H1 (cell line): Measurements from ENCODE around the gene S100A12. TPM values are rescaled to one million over a fixed set of nuclear protein-coding genes. Genes with fewer than 3 reads are reported as not detected.

Experiments used
- polyA plus RNA-seq, 7 experiments: library from polyadenylated mRNA; depleted of rRNA in 3 of 7; stranded (reverse) in 5 of 7; unstranded in 2 of 7; fragments of >200 nt in 5 of 7; fragments of 200-250 nt in 2 of 7; gene quantifications; 1 replicate in 5 of 7; 2 replicates in 1 of 7; 4 replicates in 1 of 7; pipeline versions ENCODE4 v1.2.1 to v1.2.3, GENCODE V29; 2011 to 2013; ENCODE audit warnings: missing spikeins in 2 of 7, mixed read lengths in 2 of 7
- total RNA-seq: library from RNA; stranded (reverse); fragmentation: NEBNext Ultra II Directional; extraction: Animal tissue kit (Norgen Biotek cat#: 25700); gene quantifications from 2 replicates; pipeline ENCODE4 v1.2.1, GENCODE V29; 2021
- TF ChIP-seq, protein P1 (sequence below): fragments of 300-600 bp; sonication (generic); IDR thresholded peaks from 2 replicates; pipeline ENCODE4 v1.7.1; 2012; ENCODE audit warnings: low read length, moderate library complexity, mild to moderate bottlenecking, inconsistent platforms; ENCODE audit not compliant: insufficient replicate concordance

Gene S100A12
- total and polyA plus RNA-seq, 2 of the 8 experiments (the other 6 are each of a cell fraction or from before 2014, with no cell fraction given): not detected

DNA sequence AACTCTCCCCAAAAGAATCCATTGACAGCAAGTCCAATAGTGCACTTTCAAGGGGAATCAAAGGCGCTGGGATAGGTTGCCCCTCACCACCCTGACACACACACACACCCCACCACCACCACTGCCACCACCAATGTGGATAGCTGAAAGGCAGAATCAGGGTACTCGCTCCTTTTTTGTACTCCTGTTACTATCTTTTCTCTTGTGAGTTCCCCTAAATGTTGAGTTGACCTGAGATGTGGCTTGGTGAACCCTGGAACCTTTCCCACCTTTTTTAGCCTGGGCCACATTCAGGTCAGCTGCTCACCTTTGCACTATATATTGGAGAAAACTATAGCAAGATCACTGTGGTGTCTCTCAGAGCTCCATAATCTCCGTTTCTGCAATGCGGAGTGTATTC lies 11.6 kb upstream of the S100A12 start (continued):
- TF ChIP-seq, protein P1, sequence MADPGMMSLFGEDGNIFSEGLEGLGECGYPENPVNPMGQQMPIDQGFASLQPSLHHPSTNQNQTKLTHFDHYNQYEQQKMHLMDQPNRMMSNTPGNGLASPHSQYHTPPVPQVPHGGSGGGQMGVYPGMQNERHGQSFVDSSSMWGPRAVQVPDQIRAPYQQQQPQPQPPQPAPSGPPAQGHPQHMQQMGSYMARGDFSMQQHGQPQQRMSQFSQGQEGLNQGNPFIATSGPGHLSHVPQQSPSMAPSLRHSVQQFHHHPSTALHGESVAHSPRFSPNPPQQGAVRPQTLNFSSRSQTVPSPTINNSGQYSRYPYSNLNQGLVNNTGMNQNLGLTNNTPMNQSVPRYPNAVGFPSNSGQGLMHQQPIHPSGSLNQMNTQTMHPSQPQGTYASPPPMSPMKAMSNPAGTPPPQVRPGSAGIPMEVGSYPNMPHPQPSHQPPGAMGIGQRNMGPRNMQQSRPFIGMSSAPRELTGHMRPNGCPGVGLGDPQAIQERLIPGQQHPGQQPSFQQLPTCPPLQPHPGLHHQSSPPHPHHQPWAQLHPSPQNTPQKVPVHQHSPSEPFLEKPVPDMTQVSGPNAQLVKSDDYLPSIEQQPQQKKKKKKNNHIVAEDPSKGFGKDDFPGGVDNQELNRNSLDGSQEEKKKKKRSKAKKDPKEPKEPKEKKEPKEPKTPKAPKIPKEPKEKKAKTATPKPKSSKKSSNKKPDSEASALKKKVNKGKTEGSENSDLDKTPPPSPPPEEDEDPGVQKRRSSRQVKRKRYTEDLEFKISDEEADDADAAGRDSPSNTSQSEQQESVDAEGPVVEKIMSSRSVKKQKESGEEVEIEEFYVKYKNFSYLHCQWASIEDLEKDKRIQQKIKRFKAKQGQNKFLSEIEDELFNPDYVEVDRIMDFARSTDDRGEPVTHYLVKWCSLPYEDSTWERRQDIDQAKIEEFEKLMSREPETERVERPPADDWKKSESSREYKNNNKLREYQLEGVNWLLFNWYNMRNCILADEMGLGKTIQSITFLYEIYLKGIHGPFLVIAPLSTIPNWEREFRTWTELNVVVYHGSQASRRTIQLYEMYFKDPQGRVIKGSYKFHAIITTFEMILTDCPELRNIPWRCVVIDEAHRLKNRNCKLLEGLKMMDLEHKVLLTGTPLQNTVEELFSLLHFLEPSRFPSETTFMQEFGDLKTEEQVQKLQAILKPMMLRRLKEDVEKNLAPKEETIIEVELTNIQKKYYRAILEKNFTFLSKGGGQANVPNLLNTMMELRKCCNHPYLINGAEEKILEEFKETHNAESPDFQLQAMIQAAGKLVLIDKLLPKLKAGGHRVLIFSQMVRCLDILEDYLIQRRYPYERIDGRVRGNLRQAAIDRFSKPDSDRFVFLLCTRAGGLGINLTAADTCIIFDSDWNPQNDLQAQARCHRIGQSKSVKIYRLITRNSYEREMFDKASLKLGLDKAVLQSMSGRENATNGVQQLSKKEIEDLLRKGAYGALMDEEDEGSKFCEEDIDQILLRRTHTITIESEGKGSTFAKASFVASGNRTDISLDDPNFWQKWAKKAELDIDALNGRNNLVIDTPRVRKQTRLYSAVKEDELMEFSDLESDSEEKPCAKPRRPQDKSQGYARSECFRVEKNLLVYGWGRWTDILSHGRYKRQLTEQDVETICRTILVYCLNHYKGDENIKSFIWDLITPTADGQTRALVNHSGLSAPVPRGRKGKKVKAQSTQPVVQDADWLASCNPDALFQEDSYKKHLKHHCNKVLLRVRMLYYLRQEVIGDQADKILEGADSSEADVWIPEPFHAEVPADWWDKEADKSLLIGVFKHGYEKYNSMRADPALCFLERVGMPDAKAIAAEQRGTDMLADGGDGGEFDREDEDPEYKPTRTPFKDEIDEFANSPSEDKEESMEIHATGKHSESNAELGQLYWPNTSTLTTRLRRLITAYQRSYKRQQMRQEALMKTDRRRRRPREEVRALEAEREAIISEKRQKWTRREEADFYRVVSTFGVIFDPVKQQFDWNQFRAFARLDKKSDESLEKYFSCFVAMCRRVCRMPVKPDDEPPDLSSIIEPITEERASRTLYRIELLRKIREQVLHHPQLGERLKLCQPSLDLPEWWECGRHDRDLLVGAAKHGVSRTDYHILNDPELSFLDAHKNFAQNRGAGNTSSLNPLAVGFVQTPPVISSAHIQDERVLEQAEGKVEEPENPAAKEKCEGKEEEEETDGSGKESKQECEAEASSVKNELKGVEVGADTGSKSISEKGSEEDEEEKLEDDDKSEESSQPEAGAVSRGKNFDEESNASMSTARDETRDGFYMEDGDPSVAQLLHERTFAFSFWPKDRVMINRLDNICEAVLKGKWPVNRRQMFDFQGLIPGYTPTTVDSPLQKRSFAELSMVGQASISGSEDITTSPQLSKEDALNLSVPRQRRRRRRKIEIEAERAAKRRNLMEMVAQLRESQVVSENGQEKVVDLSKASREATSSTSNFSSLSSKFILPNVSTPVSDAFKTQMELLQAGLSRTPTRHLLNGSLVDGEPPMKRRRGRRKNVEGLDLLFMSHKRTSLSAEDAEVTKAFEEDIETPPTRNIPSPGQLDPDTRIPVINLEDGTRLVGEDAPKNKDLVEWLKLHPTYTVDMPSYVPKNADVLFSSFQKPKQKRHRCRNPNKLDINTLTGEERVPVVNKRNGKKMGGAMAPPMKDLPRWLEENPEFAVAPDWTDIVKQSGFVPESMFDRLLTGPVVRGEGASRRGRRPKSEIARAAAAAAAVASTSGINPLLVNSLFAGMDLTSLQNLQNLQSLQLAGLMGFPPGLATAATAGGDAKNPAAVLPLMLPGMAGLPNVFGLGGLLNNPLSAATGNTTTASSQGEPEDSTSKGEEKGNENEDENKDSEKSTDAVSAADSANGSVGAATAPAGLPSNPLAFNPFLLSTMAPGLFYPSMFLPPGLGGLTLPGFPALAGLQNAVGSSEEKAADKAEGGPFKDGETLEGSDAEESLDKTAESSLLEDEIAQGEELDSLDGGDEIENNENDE: no peak
- TF ChIP-seq, all 59 proteins: peak for 0
